Liver (tissue), 3 donors: ENCODE data around the gene SMAD9.

Experiments used
- ATF3 ChIP-seq: IDR thresholded peaks from 2 replicates; pipeline ENCODE4 v1.6.1; 2016; ENCODE audit warnings: antibody characterized with exemption
- CTCF ChIP-seq: fragments of 150-350 bp; IDR thresholded peaks from 2 replicates; pipeline ENCODE4 v1.5.1; 2017; ENCODE audit warnings: improper control_type of control experiment, low read depth, low read length; ENCODE audit not compliant: missing input control
- MAX ChIP-seq: IDR thresholded peaks from 2 replicates; pipeline ENCODE4 v1.6.1; 2016; ENCODE audit warnings: antibody characterized with exemption
- SP1 ChIP-seq: IDR thresholded peaks from 2 replicates; pipeline ENCODE4 v1.6.1; 2018; ENCODE audit warnings: antibody characterized with exemption, mild to moderate bottlenecking
- donor health status: healthy.
- donor health status: healthy.

- TF ChIP-seq ATF3 (no peak), CTCF (no peak), MAX (no peak), SP1 (no peak)
These were observed 78.6 kb downstream of the SMAD9 start for GRCh38 chr13:36841391-36841790.
